Measurements from ENCODE around the gene ELOVL6. TPM values are rescaled to one million over a fixed set of nuclear protein-coding genes. Genes with fewer than 3 reads are reported as not detected.

The ELOVL6 gene
- total and polyA plus RNA-seq, 10 of the 15 experiments (the other 5 are each of a cell fraction or from before 2014, with no cell fraction given), result 3.9 to 33.5 (median 8.1) TPM

DNA sequence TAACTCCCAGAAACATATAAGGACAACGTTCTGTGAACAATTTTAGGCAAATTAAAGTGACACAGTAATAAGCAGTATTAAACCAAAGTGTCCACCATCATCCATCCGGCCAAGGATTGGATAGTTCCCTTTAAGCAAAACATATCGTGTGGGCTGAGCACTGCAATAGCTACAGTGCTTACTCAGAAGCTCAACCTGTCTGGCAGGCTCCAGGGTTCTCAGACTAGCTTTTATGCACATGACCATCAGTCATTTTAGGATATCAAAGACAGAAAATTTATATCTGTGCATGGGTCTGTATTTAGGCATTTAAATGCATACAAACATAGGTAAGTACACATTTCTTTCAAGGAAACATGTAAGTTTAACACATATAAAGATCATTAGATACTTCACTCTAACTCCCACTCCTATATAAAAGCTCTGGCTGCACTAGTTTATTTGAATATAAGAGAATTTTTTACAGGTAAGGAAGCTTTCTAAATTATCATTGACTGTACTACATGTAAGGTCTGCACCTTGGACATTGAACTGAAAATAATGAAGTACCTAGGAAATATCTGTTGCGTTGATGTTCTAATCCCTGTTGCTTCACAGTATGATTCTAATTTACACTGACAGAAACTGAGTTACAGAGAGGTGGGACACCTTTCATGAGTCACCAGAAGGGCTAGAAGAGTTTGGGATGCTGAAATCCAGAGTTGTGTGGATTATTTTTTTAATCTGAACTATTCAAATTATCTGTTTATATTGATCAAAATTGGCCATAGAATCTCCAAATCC is 67.6 kb downstream of the ELOVL6 start:
- no peaks in the 10 kb centered on the region for H3K36me3 ChIP-seq (ENCODE audit: control insufficient read depth in 2 of 2, insufficient read depth in 2 of 2, low read length in 1 of 2)
- intact Hi-C loops (cut with micrococcal nuclease; ENCODE audit: unreplicated experiment), result no loop called here
- H4K20me1 ChIP-seq (ENCODE audit: control insufficient read depth, insufficient read depth), result no peaks in the 10 kb centered on the region
- no peak overlapping the region for H3K9ac ChIP-seq (ENCODE audit: control insufficient read depth, insufficient read depth, low read length)
- ChIA-PET SMC1A (ENCODE audit: uncharacterized antibody, unreplicated experiment) (interaction anchor here (0.8 to 2.8 kb wide), 5 partner anchors 8 to 125 kb away, joined by 3 to 17 read pairs (median 3); partner anchors contain the start of gene ELOVL6), POLR2A (no interaction called here), RAD21 (ENCODE audit: unreplicated experiment) (interaction anchor here (0.5 to 1.3 kb wide), 3 partner anchors 11 to 83 kb away, joined by 3 to 5 read pairs (median 3); no protein-coding TSS in a partner anchor), CTCF (interaction anchor here (1.0 kb wide), 1 partner anchor 15 kb away, joined by 3 read pairs; no protein-coding TSS in a partner anchor)
- no peak overlapping the region for H3K4me2 ChIP-seq (ENCODE audit: control insufficient read depth, insufficient read depth)
- no peak overlapping the region for H3K4me3 ChIP-seq
- H3K4me1 ChIP-seq (ENCODE audit: control insufficient read depth, insufficient read depth, low read length), result no peaks in the 10 kb centered on the region
- H2AFZ ChIP-seq (ENCODE audit: control insufficient read depth, low read depth, low read length), result no peak overlapping the region
- H3K79me2 ChIP-seq (ENCODE audit: control insufficient read depth, insufficient read depth, low read length), result no peaks in the 10 kb centered on the region
- ATAC-seq (no peak), FAIRE-seq (no peak), DNase-seq (ENCODE audit: low read depth, low spot score) (no peak)
- no peak overlapping the region for H3K27ac ChIP-seq (ENCODE audit: control insufficient read depth, insufficient read depth)
- 84% methylated on average over 4 of the region's 4 CpGs for WGBS (ENCODE audit: insufficient coverage, insufficient replicate concordance, low lambda C conversion rate, missing lambda C conversion rate)
- in situ Hi-C loops (cut with MboI), result no loop called here
- no TSS peak for BruUV-seq (replicated peaks)
- TF ChIP-seq CBFB (IDR thresholded peaks at IDR 0.05; ENCODE audit: low read depth), result no peak
- no peak for TF ChIP-seq DPF2 (IDR thresholded peaks at IDR 0.05)
- TF ChIP-seq SREBF1 (IDR thresholded peaks at IDR 0.05; ENCODE audit: low read length), result no peak
- no peak for TF ChIP-seq POLR2AphosphoS5 (IDR thresholded peaks at IDR 0.05; ENCODE audit: low read length)
- TF ChIP-seq, protein P1, sequence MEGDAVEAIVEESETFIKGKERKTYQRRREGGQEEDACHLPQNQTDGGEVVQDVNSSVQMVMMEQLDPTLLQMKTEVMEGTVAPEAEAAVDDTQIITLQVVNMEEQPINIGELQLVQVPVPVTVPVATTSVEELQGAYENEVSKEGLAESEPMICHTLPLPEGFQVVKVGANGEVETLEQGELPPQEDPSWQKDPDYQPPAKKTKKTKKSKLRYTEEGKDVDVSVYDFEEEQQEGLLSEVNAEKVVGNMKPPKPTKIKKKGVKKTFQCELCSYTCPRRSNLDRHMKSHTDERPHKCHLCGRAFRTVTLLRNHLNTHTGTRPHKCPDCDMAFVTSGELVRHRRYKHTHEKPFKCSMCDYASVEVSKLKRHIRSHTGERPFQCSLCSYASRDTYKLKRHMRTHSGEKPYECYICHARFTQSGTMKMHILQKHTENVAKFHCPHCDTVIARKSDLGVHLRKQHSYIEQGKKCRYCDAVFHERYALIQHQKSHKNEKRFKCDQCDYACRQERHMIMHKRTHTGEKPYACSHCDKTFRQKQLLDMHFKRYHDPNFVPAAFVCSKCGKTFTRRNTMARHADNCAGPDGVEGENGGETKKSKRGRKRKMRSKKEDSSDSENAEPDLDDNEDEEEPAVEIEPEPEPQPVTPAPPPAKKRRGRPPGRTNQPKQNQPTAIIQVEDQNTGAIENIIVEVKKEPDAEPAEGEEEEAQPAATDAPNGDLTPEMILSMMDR (IDR thresholded peaks at IDR 0.05 in 2 of 3, conservative IDR thresholded peaks at IDR 0.05 in 1 of 3; ENCODE audit: control insufficient read depth in 2 of 3, extremely low read depth in 1 of 3, insufficient read depth in 1 of 3, low read depth in 3 of 3, low read length in 3 of 3), result no peak
- no peak for TF ChIP-seq NFYB (IDR thresholded peaks at IDR 0.05; ENCODE audit: insufficient read depth, low read depth, low read length)
- TF ChIP-seq SMAD1 (IDR thresholded peaks at IDR 0.05; ENCODE audit: low read depth, partially characterized antibody), result no peak
- TF ChIP-seq, protein P2, sequence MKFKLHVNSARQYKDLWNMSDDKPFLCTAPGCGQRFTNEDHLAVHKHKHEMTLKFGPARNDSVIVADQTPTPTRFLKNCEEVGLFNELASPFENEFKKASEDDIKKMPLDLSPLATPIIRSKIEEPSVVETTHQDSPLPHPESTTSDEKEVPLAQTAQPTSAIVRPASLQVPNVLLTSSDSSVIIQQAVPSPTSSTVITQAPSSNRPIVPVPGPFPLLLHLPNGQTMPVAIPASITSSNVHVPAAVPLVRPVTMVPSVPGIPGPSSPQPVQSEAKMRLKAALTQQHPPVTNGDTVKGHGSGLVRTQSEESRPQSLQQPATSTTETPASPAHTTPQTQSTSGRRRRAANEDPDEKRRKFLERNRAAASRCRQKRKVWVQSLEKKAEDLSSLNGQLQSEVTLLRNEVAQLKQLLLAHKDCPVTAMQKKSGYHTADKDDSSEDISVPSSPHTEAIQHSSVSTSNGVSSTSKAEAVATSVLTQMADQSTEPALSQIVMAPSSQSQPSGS (IDR thresholded peaks at IDR 0.05; ENCODE audit: low read length), result no peak
- no peak for TF ChIP-seq STAT1 (conservative IDR thresholded peaks at IDR 0.05)
- no peak for TF ChIP-seq RFX5 (IDR thresholded peaks at IDR 0.05; ENCODE audit: low read depth, low read length)
- H3K9me3 ChIP-seq (replicated peaks; ENCODE audit: control insufficient read depth, insufficient read depth, low read length), result no peaks in the 10 kb centered on the region
- H3K27me3 ChIP-seq (replicated peaks in 1 of 2; ENCODE audit: control insufficient read depth in 2 of 2, insufficient read depth in 2 of 2, low read length in 1 of 2), result no peaks in the 10 kb centered on the region
